GM23338 (cell line): ENCODE results near the gene HRC.

Experiments
- CREB1 ChIP-seq: fragments of 250-450 bp; sonication (Bioruptor Pico); IDR thresholded peaks from 2 replicates; pipeline ENCODE4 v1.5.0; 2020; ENCODE audit warnings: low read depth, mild to moderate bottlenecking, moderate library complexity
- CTCF ChIP-seq, 2 experiments: fragments of 200-600 bp in 1 of 2; sonication (generic) in 1 of 2; conservative IDR thresholded peaks; 2 replicates each; pipeline versions ENCODE4 v1.5.1 to v1.6.1; 2016 to 2017; ENCODE audit warnings: antibody characterized with exemption in 2 of 2, low read depth in 2 of 2, mild to moderate bottlenecking in 2 of 2, moderate library complexity in 1 of 2
- ETS1 ChIP-seq: IDR thresholded peaks from 2 replicates; pipeline ENCODE4 v1.6.1; 2016; ENCODE audit warnings: antibody characterized with exemption
- EZH2 ChIP-seq: fragments of 200-600 bp; sonication (generic); IDR thresholded peaks from one replicate; pipeline ENCODE4 v1.8.0; 2017; ENCODE audit warnings: antibody characterized with exemption, mild to moderate bottlenecking, low read depth; ENCODE audit not compliant: unreplicated experiment
- EZH2phosphoT487 ChIP-seq: fragments of 200-600 bp; sonication (generic); IDR thresholded peaks from one replicate; pipeline ENCODE4 v1.8.1; 2018; ENCODE audit warnings: antibody characterized with exemption; ENCODE audit not compliant: unreplicated experiment
- POLR2AphosphoS5 ChIP-seq: IDR thresholded peaks from 2 replicates; pipeline ENCODE4 v1.6.1; 2016; ENCODE audit warnings: antibody characterized with exemption, low read depth
- REST ChIP-seq: IDR thresholded peaks from one replicate; pipeline ENCODE4 v1.6.1; 2018; ENCODE audit warnings: antibody characterized with exemption; ENCODE audit not compliant: unreplicated experiment

- TF ChIP-seq ETS1 (no peak), CTCF (conservative IDR thresholded peaks at IDR 0.05; ENCODE audit: low read depth in 2 of 2) (no peak), REST (no peak), POLR2AphosphoS5 (no peak), CREB1 (CRISPR knock-in tag) (no peak), EZH2phosphoT487 (no peak), EZH2 (no peak)
Observed at GRCh38 chr19:49173198-49173597, 18.0 kb upstream of the HRC start.
